Liver (tissue), 9 donors: ENCODE results near the gene IGF1R. TPM values are rescaled to one million over a fixed set of nuclear protein-coding genes. Genes with fewer than 3 reads are reported as not detected.

Source experiments
- DNase-seq: peaks from one replicate; pipeline ENCODE4 v3.0.0-alpha.2; 2017; ENCODE audit warnings: low spot score
- H3K27ac ChIP-seq, 2 donors: one replicate each; pipeline ENCODE4 v1.7.0; 2013; ENCODE audit warnings: inconsistent platforms in 2 of 2, low read length in 2 of 2, control low read depth in 1 of 2, low read depth in 1 of 2, mild to moderate bottlenecking in 1 of 2
- H3K27me3 ChIP-seq, 4 donors: one replicate each; pipeline versions ENCODE4 v1.6.1 to v1.7.0; 2013; ENCODE audit warnings: low read length in 3 of 4, inconsistent platforms in 1 of 4, mild to moderate bottlenecking in 1 of 4, moderate library complexity in 1 of 4; ENCODE audit not compliant: control insufficient read depth in 4 of 4, insufficient read depth in 4 of 4
- H3K36me3 ChIP-seq, 4 donors: one replicate each; pipeline versions ENCODE4 v1.6.1 to v1.7.0; 2013; ENCODE audit warnings: low read length in 3 of 4, mild to moderate bottlenecking in 3 of 4, low read depth in 1 of 4, moderate library complexity in 1 of 4; ENCODE audit not compliant: control insufficient read depth in 4 of 4, insufficient read depth in 3 of 4
- H3K4me1 ChIP-seq, 4 donors: one replicate each; pipeline versions ENCODE4 v1.6.1 to v1.7.0; 2013; ENCODE audit warnings: low read length in 3 of 4, mild to moderate bottlenecking in 3 of 4, moderate library complexity in 1 of 4; ENCODE audit not compliant: control insufficient read depth in 4 of 4, insufficient read depth in 4 of 4
- H3K4me3 ChIP-seq, 3 donors: one replicate each; pipeline versions ENCODE4 v1.6.1 to v1.7.0; 2013; ENCODE audit warnings: low read length in 3 of 3, control low read depth in 1 of 3, low read depth in 1 of 3, mild to moderate bottlenecking in 1 of 3
- H3K9ac ChIP-seq, 2 donors: one replicate each; pipeline ENCODE4 v1.7.0; 2013; ENCODE audit warnings: low read length in 2 of 2, mild to moderate bottlenecking in 2 of 2, moderate library complexity in 2 of 2, control low read depth in 1 of 2, low read depth in 1 of 2
- H3K9me3 ChIP-seq, 4 donors: one replicate each; pipeline versions ENCODE4 v1.6.1 to v1.7.0; 2013; ENCODE audit warnings: low read length in 3 of 4; ENCODE audit not compliant: control insufficient read depth in 4 of 4
- EGR1 ChIP-seq, 2 donors: IDR thresholded peaks; 2 replicates each; pipeline ENCODE4 v1.6.1; 2016 to 2018; ENCODE audit warnings: antibody characterized with exemption in 2 of 2, low read depth in 2 of 2
- FOXA1 ChIP-seq: IDR thresholded peaks from 2 replicates; pipeline ENCODE4 v1.6.1; 2016; ENCODE audit warnings: antibody characterized with exemption
- GABPA ChIP-seq, 2 donors: IDR thresholded peaks in 1 of 2; conservative IDR thresholded peaks in 1 of 2; 2 replicates each; pipeline ENCODE4 v1.6.1; 2016; ENCODE audit warnings: antibody characterized with exemption in 2 of 2, mild to moderate bottlenecking in 1 of 2, moderate library complexity in 1 of 2
- HNF4G ChIP-seq: IDR thresholded peaks from 2 replicates; pipeline ENCODE4 v1.6.1; 2016; ENCODE audit warnings: antibody characterized with exemption
- JUND ChIP-seq, 2 donors: IDR thresholded peaks; 2 replicates each; pipeline ENCODE4 v1.6.1; 2016; ENCODE audit warnings: antibody characterized with exemption in 2 of 2
- MAX ChIP-seq: IDR thresholded peaks from 2 replicates; pipeline ENCODE4 v1.6.1; 2016; ENCODE audit warnings: antibody characterized with exemption
- NR2F2 ChIP-seq: IDR thresholded peaks from 2 replicates; pipeline ENCODE4 v1.6.1; 2016; ENCODE audit warnings: antibody characterized with exemption
- RAD21 ChIP-seq, 2 donors: IDR thresholded peaks; 2 replicates each; pipeline ENCODE4 v1.6.1; 2016; ENCODE audit warnings: antibody characterized with exemption in 2 of 2, mild to moderate bottlenecking in 2 of 2
- REST ChIP-seq: IDR thresholded peaks from 2 replicates; pipeline ENCODE4 v1.6.1; 2016; ENCODE audit warnings: antibody characterized with exemption, mild to moderate bottlenecking
- SP1 ChIP-seq: IDR thresholded peaks from 2 replicates; pipeline ENCODE4 v1.6.1; 2018; ENCODE audit warnings: antibody characterized with exemption, mild to moderate bottlenecking
- TAF1 ChIP-seq: conservative IDR thresholded peaks from 2 replicates; pipeline ENCODE4 v1.6.1; 2016; ENCODE audit warnings: antibody characterized with exemption, mild to moderate bottlenecking
- YY1 ChIP-seq: IDR thresholded peaks from 2 replicates; pipeline ENCODE4 v1.6.1; 2016; ENCODE audit warnings: antibody characterized with exemption, mild to moderate bottlenecking
- WGBS: extraction: QIAGEN DNeasy Blood & Tissue Kit; methylation state at CpG from one replicate; pipeline ENCODE4 v1.1.7; 2013; 5-methylcytosine and 5-hydroxymethylcytosine counted together
- polyA plus RNA-seq, 2 donors: library from polyadenylated mRNA; stranded (reverse) in 1 of 2; unstranded in 1 of 2; fragments of 200-250 nt in 1 of 2; fragments of >200 nt in 1 of 2; fragmentation: Nextera tagmentation in 1 of 2; extraction: Ambion mirVana in 1 of 2; gene quantifications; one replicate each; pipeline versions ENCODE4 v1.2.1 to v1.2.3, GENCODE V29; 2013 to 2015
- total RNA-seq, 2 donors: library from RNA; depleted of rRNA; stranded (reverse); fragments of >200 nt; gene quantifications; one replicate each; pipeline ENCODE4 v1.2.3, GENCODE V29; 2014
- TF ChIP-seq, protein P1 (sequence below): IDR thresholded peaks from 2 replicates; pipeline ENCODE4 v1.6.1; 2016; ENCODE audit warnings: antibody characterized with exemption
- TF ChIP-seq, protein P2 (sequence below): IDR thresholded peaks from 2 replicates; pipeline ENCODE4 v1.6.1; 2016; ENCODE audit warnings: antibody characterized with exemption
- donor health status: healthy.
- donor health status: healthy.
- donor health status: healthy.
- donor health status: healthy.
- donor health status: healthy.

IGF1R gene
- total and polyA plus RNA-seq, 4 donors = 0.69 to 10.3 (median 3.2) TPM

GRCh38 chr15:98686983-98687382, 38.6 kb downstream of the IGF1R start:
- Histone ChIP-seq H3K9me3 (no peaks in the 10 kb centered on the region), H3K36me3 (no peaks in the 10 kb centered on the region), H3K4me1 (no peaks in the 10 kb centered on the region), H3K4me3 (no peak overlapping the region), H3K27ac (no peak overlapping the region), H3K27me3 (no peaks in the 10 kb centered on the region), H3K9ac (no peak overlapping the region)
- TF ChIP-seq YY1 (no peak), FOXA1 (no peak), EGR1 (IDR thresholded peaks at IDR 0.05; ENCODE audit: low read depth in 2 of 2) (no peak), MAX (no peak), TAF1 (no peak), JUND (IDR thresholded peaks at IDR 0.05) (no peak), REST (no peak), GABPA (IDR thresholded peaks at IDR 0.05 in 1 of 2, conservative IDR thresholded peaks at IDR 0.05 in 1 of 2) (no peak), RAD21 (IDR thresholded peaks at IDR 0.05) (no peak), SP1 (no peak), HNF4G (no peak)
- TF ChIP-seq, protein P1, sequence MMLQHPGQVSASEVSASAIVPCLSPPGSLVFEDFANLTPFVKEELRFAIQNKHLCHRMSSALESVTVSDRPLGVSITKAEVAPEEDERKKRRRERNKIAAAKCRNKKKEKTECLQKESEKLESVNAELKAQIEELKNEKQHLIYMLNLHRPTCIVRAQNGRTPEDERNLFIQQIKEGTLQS = no peak
- TF ChIP-seq, protein P2, sequence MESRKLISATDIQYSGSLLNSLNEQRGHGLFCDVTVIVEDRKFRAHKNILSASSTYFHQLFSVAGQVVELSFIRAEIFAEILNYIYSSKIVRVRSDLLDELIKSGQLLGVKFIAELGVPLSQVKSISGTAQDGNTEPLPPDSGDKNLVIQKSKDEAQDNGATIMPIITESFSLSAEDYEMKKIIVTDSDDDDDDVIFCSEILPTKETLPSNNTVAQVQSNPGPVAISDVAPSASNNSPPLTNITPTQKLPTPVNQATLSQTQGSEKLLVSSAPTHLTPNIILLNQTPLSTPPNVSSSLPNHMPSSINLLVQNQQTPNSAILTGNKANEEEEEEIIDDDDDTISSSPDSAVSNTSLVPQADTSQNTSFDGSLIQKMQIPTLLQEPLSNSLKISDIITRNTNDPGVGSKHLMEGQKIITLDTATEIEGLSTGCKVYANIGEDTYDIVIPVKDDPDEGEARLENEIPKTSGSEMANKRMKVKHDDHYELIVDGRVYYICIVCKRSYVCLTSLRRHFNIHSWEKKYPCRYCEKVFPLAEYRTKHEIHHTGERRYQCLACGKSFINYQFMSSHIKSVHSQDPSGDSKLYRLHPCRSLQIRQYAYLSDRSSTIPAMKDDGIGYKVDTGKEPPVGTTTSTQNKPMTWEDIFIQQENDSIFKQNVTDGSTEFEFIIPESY = no peak
- DNase-seq = no peak
- WGBS = 83% methylated on average over 5 of the region's 5 CpGs

- DNase-seq = no peak
- H3K36me3 ChIP-seq = no peaks in the 10 kb centered on the region
- no peak overlapping the region for H3K9ac ChIP-seq
- H3K27me3 ChIP-seq = no peaks in the 10 kb centered on the region
- no peaks in the 10 kb centered on the region for H3K9me3 ChIP-seq
- no peak overlapping the region for H3K27ac ChIP-seq
- 88% methylated on average over 5 of the region's 5 CpGs for WGBS
- no peaks in the 10 kb centered on the region for H3K4me1 ChIP-seq
- no peak for TF ChIP-seq JUND (IDR thresholded peaks at IDR 0.05)
- no peak for TF ChIP-seq HNF4G
- no peak for TF ChIP-seq NR2F2
- TF ChIP-seq, protein P2 = no peak
- TF ChIP-seq RAD21 (IDR thresholded peaks at IDR 0.05) = no peak
- H3K4me3 ChIP-seq = no peak overlapping the region
Measured at GRCh38 chr15:98689431-98689861, 41.1 kb downstream of the IGF1R start.
